ENCODE results near the gene C10orf90. TPM values are rescaled to one million over a fixed set of nuclear protein-coding genes. Genes with fewer than 3 reads are reported as not detected.

Gene C10orf90
- total and polyA plus RNA-seq, 7 donors = 0.01 to 0.39 (median 0.07) TPM; not detected in 4

DNA sequence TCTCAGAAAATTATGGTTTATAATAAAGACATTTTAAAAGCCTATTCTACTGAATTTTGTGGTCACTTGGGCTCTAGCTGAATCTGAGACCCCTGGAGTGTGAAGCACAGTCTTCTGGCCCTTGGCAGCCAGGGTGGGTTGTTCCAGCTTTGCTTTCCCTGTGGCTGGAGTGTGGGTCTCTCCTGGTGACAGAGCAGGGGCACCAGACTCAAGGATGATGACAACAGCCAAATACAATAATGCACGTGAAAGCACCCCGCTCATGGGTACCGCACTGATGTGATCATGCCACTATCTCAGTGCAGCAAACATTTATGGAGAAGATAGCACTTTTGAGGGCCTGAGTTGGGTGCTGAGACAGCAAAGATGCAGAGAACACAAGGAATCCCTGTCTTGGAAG lies 147.4 kb downstream of the C10orf90 start:
- H3K4me3 ChIP-seq = no peak overlapping the region
- no peak overlapping the region for H3K27ac ChIP-seq
- peaks cover 0 to 6% (median 0%) of the 10 kb centered on the region in 3 donors for H3K27me3 ChIP-seq (ENCODE audit: insufficient read depth in 3 of 3, low read length in 2 of 3)
- ATAC-seq (no peak), DNase-seq (no peak)
- TF ChIP-seq, protein P1, sequence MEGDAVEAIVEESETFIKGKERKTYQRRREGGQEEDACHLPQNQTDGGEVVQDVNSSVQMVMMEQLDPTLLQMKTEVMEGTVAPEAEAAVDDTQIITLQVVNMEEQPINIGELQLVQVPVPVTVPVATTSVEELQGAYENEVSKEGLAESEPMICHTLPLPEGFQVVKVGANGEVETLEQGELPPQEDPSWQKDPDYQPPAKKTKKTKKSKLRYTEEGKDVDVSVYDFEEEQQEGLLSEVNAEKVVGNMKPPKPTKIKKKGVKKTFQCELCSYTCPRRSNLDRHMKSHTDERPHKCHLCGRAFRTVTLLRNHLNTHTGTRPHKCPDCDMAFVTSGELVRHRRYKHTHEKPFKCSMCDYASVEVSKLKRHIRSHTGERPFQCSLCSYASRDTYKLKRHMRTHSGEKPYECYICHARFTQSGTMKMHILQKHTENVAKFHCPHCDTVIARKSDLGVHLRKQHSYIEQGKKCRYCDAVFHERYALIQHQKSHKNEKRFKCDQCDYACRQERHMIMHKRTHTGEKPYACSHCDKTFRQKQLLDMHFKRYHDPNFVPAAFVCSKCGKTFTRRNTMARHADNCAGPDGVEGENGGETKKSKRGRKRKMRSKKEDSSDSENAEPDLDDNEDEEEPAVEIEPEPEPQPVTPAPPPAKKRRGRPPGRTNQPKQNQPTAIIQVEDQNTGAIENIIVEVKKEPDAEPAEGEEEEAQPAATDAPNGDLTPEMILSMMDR (IDR thresholded peaks at IDR 0.05) = no peak
- intact Hi-C loops (cut with DNase I) = no loop called here
- no peaks in the 10 kb centered on the region for H3K36me3 ChIP-seq (ENCODE audit: insufficient read depth in 1 of 2, low read depth in 1 of 2)
- H3K9me3 ChIP-seq = no peaks in the 10 kb centered on the region
- 79 to 82% (median 80%) methylated on average over 3 of the region's 3 CpGs for WGBS, 3 donors
- H3K4me1 ChIP-seq = no peaks in the 10 kb centered on the region

DNA sequence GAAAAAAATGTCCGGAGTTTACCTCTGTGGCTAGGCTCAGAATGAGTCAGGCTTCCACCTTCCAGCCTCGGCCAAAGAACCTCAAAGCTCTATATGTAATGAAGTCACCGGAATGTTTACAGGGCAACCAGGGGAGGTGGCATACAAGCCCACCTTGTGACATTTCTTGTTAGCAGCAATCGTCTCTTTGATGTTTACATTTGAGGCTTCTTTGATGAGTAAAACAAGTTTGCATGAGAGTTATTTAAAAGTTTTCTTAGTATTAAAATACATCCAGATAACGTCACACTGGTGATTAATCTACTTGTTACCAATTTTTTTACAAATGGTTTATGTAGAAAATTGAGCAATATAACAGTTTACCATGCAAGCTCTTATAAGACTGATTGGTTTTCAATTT lies 149.1 kb downstream of the C10orf90 start:
- H3K36me3 ChIP-seq (ENCODE audit: insufficient read depth in 1 of 2, low read depth in 1 of 2) = no peaks in the 10 kb centered on the region
- H3K4me3 ChIP-seq = no peak overlapping the region
- ATAC-seq = no peak

DNA sequence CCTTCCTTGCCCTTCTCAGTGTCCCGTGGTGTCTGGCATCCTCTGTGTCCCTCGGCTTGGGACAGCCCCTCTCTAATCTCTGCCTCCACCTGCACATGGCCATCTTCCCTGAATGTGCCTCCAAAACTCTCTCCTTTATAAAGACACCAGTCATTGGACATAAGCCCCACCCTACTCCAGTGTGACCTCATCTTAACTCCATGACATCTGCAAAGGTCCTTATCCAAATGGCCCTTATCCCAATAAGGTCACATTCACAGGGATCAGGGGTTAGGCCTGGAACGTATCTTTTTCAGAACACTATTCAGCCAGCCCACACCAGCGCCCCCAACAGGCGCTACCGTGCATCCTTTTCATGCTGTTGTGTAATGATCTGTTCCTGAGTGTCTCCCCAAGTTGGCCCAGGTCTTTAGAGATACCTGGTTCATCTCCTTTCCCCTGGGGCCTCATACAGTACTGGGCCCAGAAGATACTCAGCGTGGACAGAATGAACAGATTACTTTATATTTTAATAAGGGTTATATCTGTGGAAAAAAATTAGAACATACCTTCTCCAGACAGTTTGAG lies 149.7 kb downstream of the C10orf90 start:
- Histone ChIP-seq H3K27me3 (ENCODE audit: insufficient read depth in 3 of 3, low read length in 2 of 3) (peaks cover 0 to 6% (median 0%) of the 10 kb centered on the region in 3 donors), H3K36me3 (ENCODE audit: insufficient read depth in 1 of 2, low read depth in 1 of 2) (no peaks in the 10 kb centered on the region), H3K9me3 (no peaks in the 10 kb centered on the region), H3K27ac (no peak overlapping the region), H3K4me1 (no peaks in the 10 kb centered on the region), H3K4me3 (no peak overlapping the region)
- ATAC-seq (no peak), DNase-seq (no peak)
- 62 to 63% (median 62%) methylated on average over 7 of the region's 7 CpGs for WGBS, 3 donors
- intact Hi-C loops (cut with DNase I) = no loop called here
- TF ChIP-seq, protein P1 (IDR thresholded peaks at IDR 0.05) = no peak

More for the DNA sequence above, 149.1 kb downstream of the C10orf90 start:
- peaks cover 0 to 6% (median 0%) of the 10 kb centered on the region in 3 donors for H3K27me3 ChIP-seq (ENCODE audit: insufficient read depth in 3 of 3, low read length in 2 of 3)
- TF ChIP-seq, protein P1 (IDR thresholded peaks at IDR 0.05) = no peak
- no peak for DNase-seq
- H3K4me1 ChIP-seq = no peaks in the 10 kb centered on the region
- intact Hi-C loops (cut with DNase I) = no loop called here
- no peak overlapping the region for H3K27ac ChIP-seq
- H3K9me3 ChIP-seq = no peaks in the 10 kb centered on the region
- WGBS, 3 donors = 80 to 85% (median 82%) methylated on average over 5 of the region's 5 CpGs

DNA sequence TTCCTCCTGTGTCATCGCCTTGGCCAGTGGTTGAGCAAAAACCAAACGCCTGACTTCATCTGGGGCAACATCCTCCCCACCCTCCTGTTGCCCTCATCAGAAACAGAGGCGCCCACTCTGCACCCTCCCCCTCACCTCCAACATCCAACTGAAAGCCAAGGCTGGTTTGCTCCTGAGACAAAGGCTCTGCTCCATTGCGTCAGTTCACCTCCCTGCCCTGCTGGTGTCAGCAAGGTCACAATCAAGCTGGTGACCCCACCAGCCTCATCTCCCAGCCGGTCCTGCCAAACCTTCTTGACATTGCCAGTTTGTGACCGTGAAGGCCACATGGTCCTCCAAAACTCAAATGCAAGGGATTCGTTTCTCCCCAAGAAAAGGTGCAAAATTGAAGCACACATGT lies 150.5 kb downstream of the C10orf90 start:
- WGBS, 3 donors = 84 to 91% (median 88%) methylated on average over 7 of the region's 7 CpGs
- no peaks in the 10 kb centered on the region for H3K4me1 ChIP-seq
- no peak overlapping the region for H3K27ac ChIP-seq
- H3K9me3 ChIP-seq = no peaks in the 10 kb centered on the region
- no peak for ATAC-seq
- H3K4me3 ChIP-seq = no peak overlapping the region
- H3K36me3 ChIP-seq (ENCODE audit: insufficient read depth in 1 of 2, low read depth in 1 of 2) = no peaks in the 10 kb centered on the region
- DNase-seq = no peak
- TF ChIP-seq, protein P1 (IDR thresholded peaks at IDR 0.05) = no peak
- intact Hi-C loops (cut with DNase I) = no loop called here
- peaks cover 0 to 6% (median 0%) of the 10 kb centered on the region in 3 donors for H3K27me3 ChIP-seq (ENCODE audit: insufficient read depth in 3 of 3, low read length in 2 of 3)

DNA sequence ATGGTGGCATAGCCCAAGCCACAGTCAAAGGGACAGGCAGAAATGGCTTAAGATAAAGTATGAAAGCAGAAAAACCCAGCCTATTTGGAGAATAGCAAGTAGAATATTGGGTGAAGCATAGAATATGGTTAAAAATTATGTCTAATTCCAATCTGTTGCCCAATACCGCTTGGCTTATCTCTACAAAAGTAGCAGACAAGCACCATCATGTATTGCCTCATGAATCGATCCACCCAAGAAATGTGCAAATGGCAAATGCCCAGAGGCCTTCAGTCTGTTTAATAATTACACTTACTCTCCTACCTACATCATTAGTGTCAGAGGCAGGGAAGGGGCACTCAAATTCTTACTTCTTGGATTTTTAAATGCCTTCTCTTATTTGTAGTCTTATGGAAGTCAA lies 151.3 kb downstream of the C10orf90 start:
- TF ChIP-seq, protein P1 (IDR thresholded peaks at IDR 0.05) = no peak
- DNase-seq (no peak), ATAC-seq (no peak)
- no peak overlapping the region for H3K4me3 ChIP-seq
- H3K4me1 ChIP-seq = no peaks in the 10 kb centered on the region
- peaks cover 0 to 6% (median 0%) of the 10 kb centered on the region in 3 donors for H3K27me3 ChIP-seq (ENCODE audit: insufficient read depth in 3 of 3, low read length in 2 of 3)
- H3K36me3 ChIP-seq (ENCODE audit: insufficient read depth in 1 of 2, low read depth in 1 of 2) = no peaks in the 10 kb centered on the region
- no peaks in the 10 kb centered on the region for H3K9me3 ChIP-seq
- H3K27ac ChIP-seq = no peak overlapping the region
- intact Hi-C loops (cut with DNase I) = no loop called here
- WGBS, 3 donors = 92 to 96% (median 96%) methylated on average over 2 of the region's 2 CpGs

All from psoas muscle (tissue), 8 donors.